Activated T-cell treated with anti-CD3 and anti-CD28 coated beads for 1 hour (primary cell): Measurements from ENCODE around the gene BCAS3.

Source experiments
- DNase-seq: peaks from one replicate; pipeline ENCODE4 v3.0.0-alpha.2; 2020; ENCODE audit warnings: low read depth

The BCAS3 gene

GRCh38 chr17:61254904-61255303 is 577.3 kb downstream of the BCAS3 start:
- no peak for DNase-seq

- no peak for DNase-seq
Measured at GRCh38 chr17:61255647-61256046, 578.0 kb downstream of the BCAS3 start.

GRCh38 chr17:61259360-61259759 is 581.7 kb downstream of the BCAS3 start:
- DNase-seq, result no peak

GRCh38 chr17:61260071-61260797 is 582.6 kb downstream of the BCAS3 start:
- no peak for DNase-seq

GRCh38 chr17:61261001-61261637 is 583.5 kb downstream of the BCAS3 start:
- no peak for DNase-seq

GRCh38 chr17:61265397-61265796 is 587.7 kb downstream of the BCAS3 start:
- DNase-seq, result no peak

- DNase-seq, result no peak
Measured at GRCh38 chr17:61267847-61268246, 590.2 kb downstream of the BCAS3 start.

GRCh38 chr17:61275395-61275794 is 597.7 kb downstream of the BCAS3 start:
- DNase-seq, result no peak

GRCh38 chr17:61276806-61277205 is 599.2 kb downstream of the BCAS3 start:
- DNase-seq, result no peak

- no peak for DNase-seq
Measured at GRCh38 chr17:61279476-61280145, 602.0 kb downstream of the BCAS3 start.

GRCh38 chr17:61280338-61280737 is 602.7 kb downstream of the BCAS3 start:
- DNase-seq, result no peak

GRCh38 chr17:61280851-61281250 is 603.2 kb downstream of the BCAS3 start:
- no peak for DNase-seq

GRCh38 chr17:61282377-61282776 is 604.7 kb downstream of the BCAS3 start:
- DNase-seq, result no peak

GRCh38 chr17:61283043-61283442 is 605.4 kb downstream of the BCAS3 start:
- no peak for DNase-seq

- no peak for DNase-seq
Measured at GRCh38 chr17:61284174-61284573, 606.5 kb downstream of the BCAS3 start.

GRCh38 chr17:61284746-61285145 is 607.1 kb downstream of the BCAS3 start:
- DNase-seq, result no peak

GRCh38 chr17:61285526-61286320 is 608.1 kb downstream of the BCAS3 start:
- DNase-seq, result no peak

GRCh38 chr17:61286449-61286848 is 608.8 kb downstream of the BCAS3 start:
- DNase-seq, result no peak

GRCh38 chr17:61289408-61290385 is 612.0 kb downstream of the BCAS3 start:
- no peak for DNase-seq

- DNase-seq, result no peak
Measured at GRCh38 chr17:61291451-61292285, 614.0 kb downstream of the BCAS3 start.
